ENCODE results near the gene SMARCB1. TPM values are rescaled to one million over a fixed set of nuclear protein-coding genes. Genes with fewer than 3 reads are reported as not detected.

The SMARCB1 gene
- total and polyA plus RNA-seq, 2 donors from 2014 or later = 68.7 to 79.0 TPM

DNA sequence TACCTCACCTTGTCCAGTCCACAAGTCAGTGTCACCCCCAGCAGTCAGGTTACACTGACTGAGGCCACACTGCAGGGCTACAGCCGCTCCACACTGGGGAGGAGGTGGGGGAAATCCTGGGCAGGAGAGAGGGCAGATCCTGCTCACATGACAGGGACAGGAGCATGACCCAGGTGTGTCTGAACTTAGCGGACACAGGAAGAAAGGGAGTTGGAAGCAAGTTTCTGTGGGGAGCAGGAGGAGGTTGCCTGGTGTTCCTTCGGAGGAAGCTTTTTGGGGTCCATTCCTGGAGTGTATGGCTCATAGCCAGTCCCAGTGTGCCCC is 8.2 kb upstream of the SMARCB1 start:
- FAIRE-seq (no peak), DNase-seq (no peak)
- H3K27ac ChIP-seq (ENCODE audit: low read depth in 2 of 2, low read length in 2 of 2) = no peak overlapping the region
- H3K27me3 ChIP-seq (ENCODE audit: control insufficient read depth, insufficient read depth, low read length) = no peaks in the 10 kb centered on the region
- H3K4me1 ChIP-seq (ENCODE audit: control insufficient read depth in 2 of 3, insufficient read depth in 2 of 3, low read depth in 1 of 3, low read length in 3 of 3) = peaks cover 0 to 28% (median 24%) of the 10 kb centered on the region in 3 donors
- no peaks in the 10 kb centered on the region for H3K36me3 ChIP-seq (ENCODE audit: control insufficient read depth in 2 of 3, insufficient read depth in 3 of 3, low read length in 3 of 3)
- TF ChIP-seq, protein P1, sequence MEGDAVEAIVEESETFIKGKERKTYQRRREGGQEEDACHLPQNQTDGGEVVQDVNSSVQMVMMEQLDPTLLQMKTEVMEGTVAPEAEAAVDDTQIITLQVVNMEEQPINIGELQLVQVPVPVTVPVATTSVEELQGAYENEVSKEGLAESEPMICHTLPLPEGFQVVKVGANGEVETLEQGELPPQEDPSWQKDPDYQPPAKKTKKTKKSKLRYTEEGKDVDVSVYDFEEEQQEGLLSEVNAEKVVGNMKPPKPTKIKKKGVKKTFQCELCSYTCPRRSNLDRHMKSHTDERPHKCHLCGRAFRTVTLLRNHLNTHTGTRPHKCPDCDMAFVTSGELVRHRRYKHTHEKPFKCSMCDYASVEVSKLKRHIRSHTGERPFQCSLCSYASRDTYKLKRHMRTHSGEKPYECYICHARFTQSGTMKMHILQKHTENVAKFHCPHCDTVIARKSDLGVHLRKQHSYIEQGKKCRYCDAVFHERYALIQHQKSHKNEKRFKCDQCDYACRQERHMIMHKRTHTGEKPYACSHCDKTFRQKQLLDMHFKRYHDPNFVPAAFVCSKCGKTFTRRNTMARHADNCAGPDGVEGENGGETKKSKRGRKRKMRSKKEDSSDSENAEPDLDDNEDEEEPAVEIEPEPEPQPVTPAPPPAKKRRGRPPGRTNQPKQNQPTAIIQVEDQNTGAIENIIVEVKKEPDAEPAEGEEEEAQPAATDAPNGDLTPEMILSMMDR (IDR thresholded peaks at IDR 0.05; ENCODE audit: borderline replicate concordance, extremely low read depth, insufficient read depth) = no peak
- intact Hi-C loops (cut with DNase I) = loop anchor here (10.0 kb wide), 1 partner anchor 66 kb away; no protein-coding TSS in a partner anchor
- H3K9ac ChIP-seq (ENCODE audit: low read length in 3 of 3) = no peak overlapping the region
- no peaks in the 10 kb centered on the region for H3K9me3 ChIP-seq (ENCODE audit: control insufficient read depth in 2 of 3, insufficient read depth in 1 of 3, low read length in 3 of 3)
- H3K4me3 ChIP-seq (ENCODE audit: low read length in 3 of 3) = no peak overlapping the region

DNA sequence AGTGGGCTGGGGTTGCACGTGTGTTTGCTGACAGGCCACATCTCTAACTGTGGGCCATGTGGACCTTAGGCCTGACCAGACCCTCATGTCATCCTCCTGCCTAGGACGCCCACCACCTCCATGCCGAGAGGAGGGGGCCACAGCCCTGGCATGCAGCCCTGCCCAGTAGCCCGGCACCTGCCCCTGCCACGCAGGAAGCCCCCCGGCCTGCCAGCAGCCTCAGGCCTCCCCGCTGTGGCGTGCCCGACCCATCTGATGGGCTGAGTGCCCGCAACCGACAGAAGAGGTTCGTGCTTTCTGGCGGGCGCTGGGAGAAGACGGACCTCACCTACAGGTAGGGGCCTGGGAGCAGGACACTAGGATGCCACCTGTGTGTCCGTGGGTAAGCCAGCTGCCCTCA is 7.7 kb upstream of the SMARCB1 start:
- FAIRE-seq (no peak), DNase-seq (no peak)
- no peak overlapping the region for H3K9ac ChIP-seq (ENCODE audit: low read length in 3 of 3)
- H3K9me3 ChIP-seq (ENCODE audit: control insufficient read depth in 2 of 3, insufficient read depth in 1 of 3, low read length in 3 of 3) = no peaks in the 10 kb centered on the region
- H3K27me3 ChIP-seq (ENCODE audit: control insufficient read depth, insufficient read depth, low read length) = no peaks in the 10 kb centered on the region
- TF ChIP-seq, protein P1 (IDR thresholded peaks at IDR 0.05; ENCODE audit: borderline replicate concordance, extremely low read depth, insufficient read depth) = no peak
- no peaks in the 10 kb centered on the region for H3K36me3 ChIP-seq (ENCODE audit: control insufficient read depth in 2 of 3, insufficient read depth in 3 of 3, low read length in 3 of 3)
- intact Hi-C loops (cut with DNase I) = loop anchor here (10.0 kb wide), 1 partner anchor 66 kb away; no protein-coding TSS in a partner anchor
- H3K4me1 ChIP-seq (ENCODE audit: control insufficient read depth in 2 of 3, insufficient read depth in 2 of 3, low read depth in 1 of 3, low read length in 3 of 3) = peaks cover 0 to 27% (median 25%) of the 10 kb centered on the region in 3 donors
- no peak overlapping the region for H3K27ac ChIP-seq (ENCODE audit: low read depth in 2 of 2, low read length in 2 of 2)
- H3K4me3 ChIP-seq (ENCODE audit: low read length in 3 of 3) = no peak overlapping the region

DNA sequence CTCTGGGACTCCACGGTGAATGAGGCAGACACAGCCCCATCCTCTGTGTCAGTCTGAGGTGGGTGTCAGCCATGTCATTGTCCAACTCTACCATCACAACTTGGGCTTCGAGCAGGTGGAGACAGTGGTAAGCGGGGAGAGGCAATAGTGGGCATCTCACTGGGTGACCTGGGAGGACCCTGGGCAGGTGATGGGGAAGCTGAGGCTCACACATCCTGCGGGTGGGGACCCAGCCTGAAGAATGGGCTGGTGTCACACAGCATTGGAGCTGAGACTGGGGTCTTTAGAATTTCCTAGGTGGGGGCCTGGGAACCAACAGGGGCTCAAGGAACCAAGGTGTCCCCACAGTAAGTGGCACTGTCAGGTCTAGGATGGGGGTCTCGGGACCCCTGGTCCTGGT is 7.0 kb upstream of the SMARCB1 start:
- Histone ChIP-seq H3K4me3 (ENCODE audit: low read length in 3 of 3) (no peak overlapping the region), H3K9ac (ENCODE audit: low read length in 3 of 3) (no peak overlapping the region), H3K27ac (ENCODE audit: low read depth in 2 of 2, low read length in 2 of 2) (no peak overlapping the region), H3K36me3 (ENCODE audit: control insufficient read depth in 2 of 3, insufficient read depth in 3 of 3, low read length in 3 of 3) (no peaks in the 10 kb centered on the region), H3K4me1 (ENCODE audit: control insufficient read depth in 2 of 3, insufficient read depth in 2 of 3, low read depth in 1 of 3, low read length in 3 of 3) (peaks cover 0 to 21% (median 20%) of the 10 kb centered on the region in 3 donors), H3K27me3 (ENCODE audit: control insufficient read depth, insufficient read depth, low read length) (no peaks in the 10 kb centered on the region), H3K9me3 (ENCODE audit: control insufficient read depth in 2 of 3, insufficient read depth in 1 of 3, low read length in 3 of 3) (no peaks in the 10 kb centered on the region)
- DNase-seq (no peak), FAIRE-seq (no peak)
- intact Hi-C loops (cut with DNase I) = loop anchor here (10.0 kb wide), 1 partner anchor 65 kb away; no protein-coding TSS in a partner anchor
- TF ChIP-seq, protein P1 (IDR thresholded peaks at IDR 0.05; ENCODE audit: borderline replicate concordance, extremely low read depth, insufficient read depth) = no peak

DNA sequence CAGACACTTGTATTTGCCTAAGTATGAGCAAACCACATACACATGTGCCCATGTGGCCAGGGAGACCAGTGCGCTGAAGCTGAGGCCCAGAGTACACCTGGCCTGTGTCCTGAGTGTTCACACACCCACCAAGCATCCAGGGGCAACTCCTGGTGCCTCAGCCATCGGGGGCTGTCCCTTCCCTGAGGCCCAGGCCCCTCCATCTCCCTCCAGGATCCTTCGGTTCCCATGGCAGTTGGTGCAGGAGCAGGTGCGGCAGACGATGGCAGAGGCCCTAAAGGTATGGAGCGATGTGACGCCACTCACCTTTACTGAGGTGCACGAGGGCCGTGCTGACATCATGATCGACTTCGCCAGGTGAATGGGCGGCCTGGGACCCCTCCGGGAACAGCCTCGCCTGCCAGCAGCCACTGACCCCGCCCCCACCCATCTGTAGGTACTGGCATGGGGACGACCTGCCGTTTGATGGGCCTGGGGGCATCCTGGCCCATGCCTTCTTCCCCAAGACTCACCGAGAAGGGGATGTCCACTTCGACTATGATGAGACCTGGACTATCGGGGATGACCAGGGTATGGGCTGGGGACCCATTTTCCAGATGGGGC is 6.5 kb upstream of the SMARCB1 start:
- Histone ChIP-seq H3K27me3 (ENCODE audit: control insufficient read depth, insufficient read depth, low read length) (no peaks in the 10 kb centered on the region), H3K4me3 (ENCODE audit: low read length in 3 of 3) (no peak overlapping the region), H3K4me1 (ENCODE audit: control insufficient read depth in 2 of 3, insufficient read depth in 2 of 3, low read depth in 1 of 3, low read length in 3 of 3) (peaks cover 0 to 20% (median 15%) of the 10 kb centered on the region in 3 donors), H3K9ac (ENCODE audit: low read length in 3 of 3) (no peak overlapping the region), H3K36me3 (ENCODE audit: control insufficient read depth in 2 of 3, insufficient read depth in 3 of 3, low read length in 3 of 3) (no peaks in the 10 kb centered on the region), H3K9me3 (ENCODE audit: control insufficient read depth in 2 of 3, insufficient read depth in 1 of 3, low read length in 3 of 3) (no peaks in the 10 kb centered on the region), H3K27ac (ENCODE audit: low read depth in 2 of 2, low read length in 2 of 2) (no peak overlapping the region)
- TF ChIP-seq, protein P1 (IDR thresholded peaks at IDR 0.05; ENCODE audit: borderline replicate concordance, extremely low read depth, insufficient read depth) = no peak
- intact Hi-C loops (cut with DNase I) = no loop called here
- no peak for FAIRE-seq
- no peak for DNase-seq
